ENCODE measurements around the gene CDKN2AIP. TPM values are rescaled to one million over a fixed set of nuclear protein-coding genes. Genes with fewer than 3 reads are reported as not detected.

Gene CDKN2AIP
- total RNA-seq, 2 experiments from 2014 or later: 38.8 to 39.8 TPM

DNA sequence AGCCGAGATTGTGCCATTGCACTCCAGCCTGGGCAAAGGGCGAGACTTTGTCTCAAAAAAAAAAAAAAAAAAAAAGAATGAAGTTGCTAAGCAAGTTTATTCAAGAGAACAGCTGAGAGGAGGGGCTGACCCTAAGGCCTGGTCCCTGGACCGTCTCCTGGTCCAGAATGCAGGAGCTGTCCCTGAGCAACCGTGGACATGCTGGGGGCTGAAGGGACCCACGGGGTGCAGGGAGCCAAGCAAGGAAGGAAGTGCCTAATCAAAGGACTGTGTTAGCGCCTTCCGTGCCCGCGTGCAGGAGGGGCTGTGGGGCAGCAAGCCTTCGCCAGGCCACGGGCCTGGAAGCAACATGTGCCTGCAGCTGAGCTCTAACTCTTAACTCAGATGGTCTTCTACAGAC is 39.1 kb upstream of the CDKN2AIP start:
- POLR2A ChIA-PET: interaction anchor here (0.6 kb wide), 1 partner anchor 12 kb away, joined by 3 read pairs; no protein-coding TSS in a partner anchor
- no peak for ATAC-seq (ENCODE audit: low read depth)
- no peak overlapping the region for H3K27ac Mint-ChIP-seq
- DNase-seq: no peak
- peaks cover 8% of the 10 kb centered on the region for H3K4me1 Mint-ChIP-seq
- H3K27me3 Mint-ChIP-seq: peaks cover 7% of the 10 kb centered on the region
- H3K9me3 Mint-ChIP-seq: no peaks in the 10 kb centered on the region
- H3K4me3 Mint-ChIP-seq: peak overlapping the region; percentile 33
- no peaks in the 10 kb centered on the region for H3K36me3 Mint-ChIP-seq

DNA sequence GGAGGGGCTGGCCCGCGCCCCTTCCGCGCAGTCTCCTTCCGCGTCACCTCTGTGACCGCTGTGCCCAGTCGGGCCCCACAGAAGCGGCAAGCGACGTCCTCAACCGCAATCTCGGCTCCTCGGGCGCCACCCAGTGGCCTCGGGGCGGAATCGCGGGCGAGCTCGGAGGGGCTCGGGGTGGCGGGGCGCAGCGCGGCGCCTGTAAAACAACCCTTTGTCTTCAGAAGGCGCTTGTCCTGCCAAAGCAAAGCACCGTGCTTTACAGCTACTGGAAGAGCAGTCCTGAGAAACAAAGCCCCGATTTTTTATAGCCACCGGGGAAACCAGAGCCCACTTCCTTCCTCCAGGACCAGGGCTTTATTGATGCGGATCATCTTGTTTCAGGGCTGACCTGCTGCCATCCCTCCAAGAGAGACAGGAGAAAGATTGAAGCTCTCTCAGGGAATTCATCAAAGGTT is 37.3 kb upstream of the CDKN2AIP start:
- DNase-seq (peak; percentile 96), ATAC-seq (ENCODE audit: low read depth) (peak; percentile 97)
- Mint-ChIP-seq H3K36me3 (no peaks in the 10 kb centered on the region), H3K4me3 (peak overlapping the region; percentile 71), H3K27ac (peak overlapping the region; percentile 60), H3K9me3 (no peaks in the 10 kb centered on the region), H3K4me1 (peaks cover 8% of the 10 kb centered on the region), H3K27me3 (peaks cover 6% of the 10 kb centered on the region)
- POLR2A ChIA-PET: interaction anchor here (1.0 to 2.1 kb wide), 3 partner anchors 8 to 37 kb away, joined by 3 to 17 read pairs (median 5); partner anchors contain the start of gene CDKN2AIP

DNA sequence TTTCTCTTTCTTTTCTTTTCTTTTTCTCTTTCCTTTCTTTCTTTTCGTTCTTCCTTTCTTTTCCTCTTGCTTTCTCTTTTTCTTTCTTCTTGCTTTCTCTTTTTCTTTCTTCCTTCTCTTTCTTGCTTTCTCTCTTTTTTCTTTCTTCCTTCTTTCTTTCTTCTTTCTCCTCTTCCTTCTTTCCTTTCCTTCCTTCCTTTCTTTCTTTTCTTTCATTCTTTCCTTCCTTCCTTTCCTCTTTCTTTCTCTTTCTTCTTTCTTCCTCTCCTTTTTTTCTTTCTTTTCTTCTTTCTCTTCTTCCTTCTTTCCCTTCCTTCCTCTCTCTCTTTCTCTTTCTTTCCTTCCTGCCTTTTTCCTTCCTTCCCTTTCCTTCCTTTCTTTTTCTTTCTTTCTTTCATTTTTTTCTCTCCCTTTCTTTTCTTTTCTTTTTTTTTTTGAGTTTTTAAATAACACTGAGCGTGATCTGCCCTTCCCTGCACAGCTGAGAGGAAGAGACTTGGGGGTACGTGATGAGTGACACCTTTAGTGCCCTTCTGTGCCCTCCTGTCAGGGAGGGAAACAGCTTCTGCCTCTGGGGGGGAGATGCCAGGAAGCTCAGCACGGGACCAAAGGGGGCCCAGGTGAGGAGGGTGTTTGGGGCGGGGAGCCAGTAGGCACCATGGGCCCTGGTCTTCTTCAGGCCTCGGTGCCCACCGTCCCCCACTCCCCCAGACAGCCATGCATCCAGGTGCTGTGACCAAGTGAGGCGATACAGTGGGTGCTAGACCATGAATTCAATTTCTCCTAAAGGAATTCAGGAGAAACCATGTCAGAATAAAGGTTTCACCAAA is 36.6 kb upstream of the CDKN2AIP start:
- peak overlapping the region; percentile 60 for H3K27ac Mint-ChIP-seq
- peaks cover 2% of the 10 kb centered on the region for H3K27me3 Mint-ChIP-seq
- DNase-seq: no peak
- no peaks in the 10 kb centered on the region for H3K9me3 Mint-ChIP-seq
- peak overlapping the region; percentile 71 for H3K4me3 Mint-ChIP-seq
- H3K36me3 Mint-ChIP-seq: no peaks in the 10 kb centered on the region
- peaks cover 8% of the 10 kb centered on the region for H3K4me1 Mint-ChIP-seq
- POLR2A ChIA-PET: interaction anchor here (1.0 to 2.1 kb wide), 3 partner anchors 9 to 36 kb away, joined by 3 to 17 read pairs (median 5); partner anchors contain the start of gene CDKN2AIP
- ATAC-seq (ENCODE audit: low read depth): no peak

DNA sequence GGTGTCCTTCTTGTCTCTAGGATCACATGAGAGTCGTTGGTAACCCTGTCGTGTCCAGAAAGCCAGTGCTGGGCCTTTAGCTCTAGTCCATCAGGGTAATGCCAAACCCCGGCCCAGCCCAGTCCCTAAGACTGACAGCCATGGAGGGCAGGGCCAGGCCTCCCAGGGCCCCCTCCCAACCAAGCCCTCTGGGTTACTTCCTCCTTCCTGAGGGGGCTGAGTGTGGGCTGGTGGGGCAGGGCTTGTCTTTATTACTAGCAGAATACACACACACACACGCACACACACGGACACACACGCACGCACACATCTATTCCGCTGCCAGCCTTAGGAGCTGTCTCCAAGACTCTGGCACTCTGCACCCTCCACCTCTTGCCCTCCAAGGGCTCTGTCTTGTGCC is 35.6 kb upstream of the CDKN2AIP start:
- Mint-ChIP-seq H3K27ac (no peak overlapping the region), H3K4me3 (no peak overlapping the region), H3K27me3 (peaks cover 2% of the 10 kb centered on the region), H3K36me3 (no peaks in the 10 kb centered on the region), H3K9me3 (no peaks in the 10 kb centered on the region), H3K4me1 (peaks cover 8% of the 10 kb centered on the region)
- POLR2A ChIA-PET: no interaction called here
- ATAC-seq (ENCODE audit: low read depth) (no peak), DNase-seq (no peak)

DNA sequence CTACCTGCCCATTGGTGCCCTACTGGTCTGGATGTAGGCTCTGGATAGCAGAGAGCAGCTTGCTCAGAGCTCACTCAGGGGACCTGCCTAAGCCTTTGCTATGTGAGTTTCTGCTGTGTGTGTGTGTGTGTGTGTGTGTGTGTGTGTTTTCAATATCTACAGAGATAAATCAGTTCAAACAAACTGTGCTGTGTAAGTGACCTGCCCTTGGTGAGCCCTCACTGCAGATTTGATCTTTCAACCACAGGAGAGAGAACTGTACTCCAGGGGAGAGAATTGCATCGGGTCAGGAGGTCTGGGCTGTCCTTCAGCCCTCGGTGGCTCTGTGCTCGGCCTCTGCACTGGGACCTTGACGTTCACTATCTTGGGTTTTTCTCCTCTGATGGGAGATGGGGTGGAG is 35.0 kb upstream of the CDKN2AIP start:
- POLR2A ChIA-PET: no interaction called here
- Mint-ChIP-seq H3K9me3 (no peaks in the 10 kb centered on the region), H3K4me3 (no peak overlapping the region), H3K4me1 (peaks cover 8% of the 10 kb centered on the region), H3K27me3 (peaks cover 2% of the 10 kb centered on the region), H3K36me3 (no peaks in the 10 kb centered on the region), H3K27ac (no peak overlapping the region)
- no peak for ATAC-seq (ENCODE audit: low read depth)
- no peak for DNase-seq

DNA sequence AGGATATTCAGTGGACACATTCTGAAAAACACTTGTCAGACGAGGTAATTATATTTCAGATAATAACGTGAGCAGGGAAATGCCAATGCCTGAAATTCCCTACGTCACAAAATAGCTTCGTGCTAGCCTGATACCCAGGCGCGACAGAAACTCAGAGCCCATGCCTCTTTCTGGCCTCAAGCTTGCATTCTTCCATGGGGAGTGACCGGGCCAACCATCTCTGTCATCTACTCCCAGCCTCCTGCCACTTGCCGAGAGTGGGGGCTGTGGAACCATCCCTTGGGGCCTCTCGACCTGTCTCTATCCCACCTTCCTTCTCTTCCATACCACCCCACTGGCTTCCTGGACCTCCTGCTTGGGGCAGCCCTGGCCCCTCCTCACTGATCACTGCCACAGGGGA is 34.5 kb upstream of the CDKN2AIP start:
- no peaks in the 10 kb centered on the region for H3K36me3 Mint-ChIP-seq
- peaks cover 8% of the 10 kb centered on the region for H3K4me1 Mint-ChIP-seq
- no peak overlapping the region for H3K4me3 Mint-ChIP-seq
- POLR2A ChIA-PET: no interaction called here
- no peak overlapping the region for H3K27ac Mint-ChIP-seq
- no peak for DNase-seq
- H3K27me3 Mint-ChIP-seq: peaks cover 2% of the 10 kb centered on the region
- no peaks in the 10 kb centered on the region for H3K9me3 Mint-ChIP-seq
- ATAC-seq (ENCODE audit: low read depth): no peak

DNA sequence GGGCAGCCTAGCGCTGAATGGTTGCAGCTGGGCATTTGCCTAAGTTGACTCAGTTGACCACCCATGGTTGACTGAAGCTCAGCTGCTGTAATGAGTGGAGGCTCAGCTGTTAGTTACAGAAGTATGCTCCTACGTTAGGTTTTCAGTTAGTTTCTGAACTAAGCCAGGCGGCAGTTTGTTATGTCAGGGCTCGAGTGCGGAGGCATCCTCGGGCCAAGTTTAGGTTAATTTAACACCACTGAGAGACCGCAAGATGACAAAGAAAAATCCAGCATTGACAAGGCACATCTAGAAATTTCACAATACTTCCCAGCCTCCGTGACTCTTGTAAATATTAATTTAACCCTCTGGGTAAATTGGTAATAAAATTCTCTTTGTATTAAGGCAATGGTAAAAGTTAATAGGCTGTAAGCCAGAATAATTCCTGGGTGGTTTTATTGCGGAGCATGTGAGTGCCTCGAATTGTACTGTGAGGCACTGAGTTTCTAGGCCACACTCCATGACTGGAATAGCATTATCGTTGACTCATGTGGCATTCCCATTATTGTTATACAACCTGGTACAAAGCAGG is 33.1 kb upstream of the CDKN2AIP start:
- POLR2A ChIA-PET: no interaction called here
- H3K9me3 Mint-ChIP-seq: no peaks in the 10 kb centered on the region

DNA sequence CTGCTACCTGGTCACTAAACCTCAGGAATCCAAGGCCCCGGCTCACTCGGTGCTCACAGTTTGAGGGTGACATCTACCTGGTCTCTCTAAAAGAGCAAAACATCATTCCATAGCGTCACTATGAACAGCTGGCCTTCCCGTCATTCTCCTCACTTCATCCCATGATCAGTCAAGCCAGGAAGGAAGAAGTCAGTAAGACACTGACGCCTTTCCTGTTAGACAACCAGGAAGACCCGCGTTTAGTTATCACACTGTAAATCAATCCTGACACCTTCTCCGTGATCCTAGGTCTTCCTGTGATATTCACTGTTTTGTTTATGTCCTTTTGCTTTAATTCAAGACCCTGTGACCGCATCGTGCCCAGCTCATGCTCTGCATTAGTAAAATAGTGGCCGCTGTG is 31.6 kb upstream of the CDKN2AIP start:
- DNase-seq: no peak
- peaks cover 4% of the 10 kb centered on the region for H3K4me1 Mint-ChIP-seq
- ATAC-seq (ENCODE audit: low read depth): no peak
- H3K36me3 Mint-ChIP-seq: no peaks in the 10 kb centered on the region
- POLR2A ChIA-PET: no interaction called here
- H3K27ac Mint-ChIP-seq: no peak overlapping the region
- H3K4me3 Mint-ChIP-seq: no peak overlapping the region
- H3K9me3 Mint-ChIP-seq: no peaks in the 10 kb centered on the region
- peaks cover 2% of the 10 kb centered on the region for H3K27me3 Mint-ChIP-seq

More for the DNA sequence above, 33.1 kb upstream of the CDKN2AIP start:
- Mint-ChIP-seq H3K27ac (no peak overlapping the region), H3K4me1 (peaks cover 8% of the 10 kb centered on the region), H3K27me3 (peaks cover 2% of the 10 kb centered on the region), H3K36me3 (no peaks in the 10 kb centered on the region), H3K4me3 (no peak overlapping the region)
- DNase-seq (no peak), ATAC-seq (ENCODE audit: low read depth) (no peak)

DNA sequence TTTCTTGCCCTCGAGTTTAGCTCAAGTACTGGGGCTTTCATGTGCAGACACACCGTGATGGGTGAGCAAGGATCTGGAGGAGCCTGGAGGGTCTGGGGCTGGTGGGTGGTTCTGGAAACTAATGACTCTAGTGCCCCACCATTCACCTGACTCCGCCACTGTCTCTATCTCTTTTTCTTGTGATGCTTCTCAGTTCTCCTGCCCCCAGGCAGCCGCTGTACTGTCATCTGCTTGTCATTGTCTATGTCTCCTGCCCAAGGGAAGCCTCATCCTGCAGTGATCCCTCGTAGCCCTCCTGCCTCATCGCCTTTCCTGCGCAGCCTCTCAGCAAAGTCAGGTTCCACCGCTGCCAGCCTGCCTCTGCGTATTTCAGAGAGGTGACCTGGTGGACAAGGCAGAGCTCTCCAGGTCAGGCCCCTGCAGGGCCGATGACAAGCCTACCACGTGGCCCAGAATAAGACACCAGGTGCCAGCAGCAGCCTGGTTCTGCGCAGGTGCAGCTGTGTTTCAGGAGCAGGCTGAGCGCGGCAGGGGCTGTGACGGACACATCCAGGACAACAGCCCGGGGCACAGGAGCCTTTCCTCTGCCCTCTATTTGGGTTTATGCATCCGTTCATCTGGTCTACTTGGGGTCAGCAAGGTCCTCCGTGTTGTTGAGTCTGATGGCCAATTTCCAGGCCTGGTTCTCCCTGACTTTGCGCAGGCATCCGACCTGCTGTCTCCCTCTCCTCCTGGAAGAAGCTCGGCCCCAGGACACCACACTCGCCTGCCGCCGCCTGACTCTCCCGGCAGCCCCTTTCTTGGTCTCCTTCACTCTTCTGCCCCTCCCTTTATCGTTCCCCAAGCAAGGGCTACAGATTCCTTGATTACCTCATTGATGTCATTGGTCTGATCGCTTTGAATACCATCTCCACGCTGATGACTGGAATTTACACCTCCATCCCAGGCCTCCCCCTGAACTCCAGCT is 30.9 kb upstream of the CDKN2AIP start:
- POLR2A ChIA-PET: no interaction called here
- no peak for DNase-seq
- no peaks in the 10 kb centered on the region for H3K36me3 Mint-ChIP-seq
- no peaks in the 10 kb centered on the region for H3K9me3 Mint-ChIP-seq
- ATAC-seq (ENCODE audit: low read depth): no peak
- H3K4me1 Mint-ChIP-seq: peaks cover 2% of the 10 kb centered on the region
- H3K27me3 Mint-ChIP-seq: peaks cover 2% of the 10 kb centered on the region
- no peak overlapping the region for H3K27ac Mint-ChIP-seq
- H3K4me3 Mint-ChIP-seq: no peak overlapping the region

DNA sequence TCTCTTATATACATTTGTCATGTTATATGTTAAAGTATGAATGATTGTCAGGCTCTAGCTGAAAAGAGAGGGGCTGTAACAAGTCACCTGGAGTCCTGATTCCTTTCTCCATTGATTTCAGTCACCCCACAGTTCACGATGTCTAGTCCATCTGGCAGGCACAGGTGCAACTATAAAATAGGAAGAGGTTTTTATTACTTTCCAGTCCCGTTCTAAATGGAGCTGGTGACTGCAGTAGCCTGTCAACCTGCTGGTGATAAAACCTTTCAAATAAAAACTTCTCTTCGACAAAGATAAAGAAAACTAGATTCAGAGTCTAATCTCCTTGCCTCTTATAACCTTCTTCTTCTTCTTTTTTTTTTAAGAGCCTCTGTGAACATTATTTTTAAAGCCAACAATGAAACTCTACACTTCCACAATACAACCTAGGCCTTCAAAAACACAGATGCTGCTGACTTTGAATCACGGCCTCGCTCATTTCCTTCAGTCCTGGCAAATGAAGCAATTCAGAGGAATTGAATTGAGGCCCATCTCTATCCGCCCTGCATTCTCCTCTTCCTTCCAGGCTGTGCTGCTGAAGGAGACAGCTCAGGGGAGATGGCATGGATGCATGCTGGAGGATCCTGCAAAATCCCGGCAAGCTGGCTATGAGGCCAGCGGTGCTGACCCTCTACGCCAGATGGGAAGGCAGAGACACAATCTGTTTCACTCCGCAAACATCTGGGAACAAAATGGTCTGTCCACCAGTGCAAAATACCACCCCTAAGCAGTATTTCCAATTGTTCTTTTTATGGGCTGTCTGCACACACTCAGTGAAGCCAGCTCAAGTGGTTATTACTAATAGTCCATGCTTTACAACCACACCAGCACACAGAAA is 27.3 kb upstream of the CDKN2AIP start:
- Mint-ChIP-seq H3K27me3 (no peaks in the 10 kb centered on the region), H3K36me3 (no peaks in the 10 kb centered on the region), H3K9me3 (no peaks in the 10 kb centered on the region), H3K27ac (no peak overlapping the region), H3K4me3 (no peak overlapping the region), H3K4me1 (peaks cover 7% of the 10 kb centered on the region)
- DNase-seq (no peak), ATAC-seq (ENCODE audit: low read depth) (no peak)
- POLR2A ChIA-PET: interaction anchor here (0.6 kb wide), 1 partner anchor 146 kb away, joined by 3 read pairs; no protein-coding TSS in a partner anchor

DNA sequence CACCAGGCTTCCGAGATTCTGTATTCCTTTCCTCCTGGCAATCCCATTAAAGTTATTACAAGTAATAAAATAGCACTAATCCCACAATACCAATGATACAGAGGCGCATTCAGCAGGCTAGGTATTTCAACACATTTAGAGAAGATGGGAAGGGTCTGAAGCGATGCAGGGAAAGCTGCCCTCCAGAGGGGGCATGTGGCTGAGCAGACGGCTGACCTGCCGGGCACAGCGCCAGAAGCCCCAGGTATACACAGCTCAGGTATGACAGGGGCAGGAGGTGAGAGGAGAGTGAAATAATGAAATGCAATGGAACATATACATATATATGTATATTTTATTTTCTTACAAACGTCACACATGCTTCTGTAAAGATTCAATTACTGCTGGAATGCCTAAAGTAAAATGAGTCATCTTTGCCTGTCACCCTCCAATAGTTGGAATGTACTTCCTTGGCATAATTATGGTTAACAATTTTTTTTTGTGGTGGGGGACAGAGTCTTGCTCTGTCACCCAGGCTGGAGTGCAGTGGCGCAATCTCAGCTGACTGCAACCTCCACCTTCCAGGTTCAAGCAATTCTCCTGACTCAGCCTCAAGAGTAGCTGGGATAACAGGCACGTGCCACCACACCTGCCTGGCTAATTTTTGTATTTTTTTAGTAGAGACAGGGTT is 21.3 kb upstream of the CDKN2AIP start:
- Mint-ChIP-seq H3K27me3 (no peaks in the 10 kb centered on the region), H3K27ac (no peak overlapping the region), H3K4me3 (no peak overlapping the region), H3K36me3 (peaks cover 2% of the 10 kb centered on the region), H3K9me3 (no peaks in the 10 kb centered on the region), H3K4me1 (peaks cover 16% of the 10 kb centered on the region)
- POLR2A ChIA-PET: no interaction called here
- DNase-seq (no peak), ATAC-seq (ENCODE audit: low read depth) (no peak)

DNA sequence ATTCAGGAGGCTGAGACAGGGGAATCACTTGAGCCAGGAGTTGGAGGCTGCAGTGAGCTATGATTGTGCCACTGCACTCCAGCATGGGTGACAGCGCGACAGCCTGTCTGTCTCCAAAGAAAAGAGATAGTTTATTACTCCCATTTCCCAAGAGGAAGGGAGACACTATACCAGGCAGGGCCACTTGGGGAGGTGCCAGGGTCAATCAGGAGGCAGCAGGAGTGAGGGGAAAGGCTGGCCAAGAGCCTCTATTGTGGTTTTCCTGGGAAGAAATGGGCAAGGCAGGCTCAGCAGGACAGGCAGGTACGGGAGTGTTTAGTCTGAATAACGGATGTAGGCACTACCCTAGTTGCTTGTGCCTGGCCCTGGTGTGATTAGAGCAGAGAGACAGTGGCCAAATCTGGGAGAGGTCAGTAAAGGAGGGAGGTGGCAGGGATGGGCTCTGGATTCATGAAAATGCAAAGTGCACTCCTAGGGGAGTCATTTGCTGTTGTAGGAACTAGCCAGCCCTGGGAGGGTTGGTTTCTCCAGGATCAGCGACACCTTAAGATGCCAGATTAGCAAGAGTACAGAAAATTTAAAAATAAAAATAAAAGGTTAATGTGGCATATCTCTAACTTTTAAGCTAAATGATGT is 20.2 kb upstream of the CDKN2AIP start:
- ATAC-seq (ENCODE audit: low read depth) (no peak), DNase-seq (no peak)
- Mint-ChIP-seq H3K36me3 (peaks cover 2% of the 10 kb centered on the region), H3K27ac (no peak overlapping the region), H3K27me3 (no peaks in the 10 kb centered on the region), H3K4me3 (no peak overlapping the region), H3K9me3 (no peaks in the 10 kb centered on the region), H3K4me1 (peaks cover 16% of the 10 kb centered on the region)
- POLR2A ChIA-PET: no interaction called here
